GM19351 (cell line): ENCODE results near the gene KIRREL2.
"Not testable (repeated sequence)": the region's sequence is repeated elsewhere in the genome, so short reads cannot be mapped to it uniquely, and the experiment has no call there.

Experiments
- ATAC-seq: cut with Tn5 transposase; IDR thresholded peaks from one replicate; pipeline ENCODE4 v1.9.1; 2021; ENCODE audit warnings: mild to moderate bottlenecking, moderate library complexity; ENCODE audit not compliant: unreplicated experiment

The KIRREL2 gene

DNA sequence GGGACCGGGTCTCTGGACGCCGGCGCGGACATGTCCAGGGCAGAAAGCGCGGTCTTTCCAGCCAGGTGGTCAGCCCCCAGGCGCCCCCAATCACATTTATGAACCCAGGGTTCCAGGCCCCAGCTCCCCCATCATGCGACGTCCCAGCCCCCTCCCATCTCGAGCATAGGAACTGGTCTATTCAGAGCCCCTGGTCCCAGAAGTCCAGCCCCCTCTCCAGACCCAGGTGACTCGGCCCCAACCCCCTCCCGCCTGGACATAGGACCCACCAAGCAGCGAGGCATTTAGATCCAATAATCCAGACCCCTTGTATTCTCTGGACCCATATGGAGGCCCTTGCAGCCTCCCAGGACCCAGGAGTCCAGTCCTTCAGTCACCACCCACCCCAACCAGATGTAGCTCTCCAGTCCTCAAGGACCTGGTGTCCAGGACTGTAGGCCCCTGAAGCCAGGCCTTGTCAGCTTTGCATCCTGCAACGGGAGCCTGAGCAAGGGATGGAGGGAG is 12.2 kb downstream of the KIRREL2 start:
- ATAC-seq: no peak

DNA sequence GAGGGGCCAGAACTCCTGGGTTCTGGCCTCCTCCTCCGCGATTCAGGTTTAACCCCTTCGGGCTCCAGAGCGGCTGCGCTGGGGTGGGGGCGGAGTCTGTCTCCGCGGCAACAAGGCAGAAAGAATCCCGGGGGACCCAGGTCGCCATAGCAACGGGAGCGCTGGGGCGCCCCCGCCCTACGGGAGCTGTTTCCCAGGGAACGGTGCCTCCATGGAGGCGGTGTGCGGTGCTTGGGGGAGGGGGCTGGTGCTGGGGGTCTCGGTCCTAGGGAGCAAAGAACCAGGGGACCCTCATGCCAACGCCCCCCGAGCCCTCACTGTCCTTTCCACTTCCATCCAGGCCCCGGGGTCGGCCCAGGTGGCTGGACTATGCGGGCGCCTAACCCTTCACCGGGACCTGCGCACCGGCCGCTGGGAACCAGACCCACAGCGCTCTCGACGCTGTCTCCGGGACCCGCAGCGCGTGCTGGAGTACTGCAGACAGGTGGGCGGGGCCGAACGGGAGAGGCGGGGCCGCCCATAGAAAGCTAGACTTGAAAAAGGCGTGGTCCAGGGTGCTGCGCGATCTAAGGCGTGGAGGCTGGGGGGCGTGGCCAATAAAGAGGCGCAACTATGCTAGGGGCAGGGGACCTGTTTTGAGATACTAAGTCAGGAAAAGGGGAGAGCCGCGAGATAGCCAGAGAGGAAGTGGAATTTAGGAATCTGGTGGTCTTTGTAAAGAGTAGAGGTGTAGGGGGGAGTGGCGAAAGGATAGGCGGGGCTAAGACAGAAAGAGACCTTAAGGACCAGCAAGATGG is 12.8 kb downstream of the KIRREL2 start:
- peak; percentile 73 for ATAC-seq

DNA sequence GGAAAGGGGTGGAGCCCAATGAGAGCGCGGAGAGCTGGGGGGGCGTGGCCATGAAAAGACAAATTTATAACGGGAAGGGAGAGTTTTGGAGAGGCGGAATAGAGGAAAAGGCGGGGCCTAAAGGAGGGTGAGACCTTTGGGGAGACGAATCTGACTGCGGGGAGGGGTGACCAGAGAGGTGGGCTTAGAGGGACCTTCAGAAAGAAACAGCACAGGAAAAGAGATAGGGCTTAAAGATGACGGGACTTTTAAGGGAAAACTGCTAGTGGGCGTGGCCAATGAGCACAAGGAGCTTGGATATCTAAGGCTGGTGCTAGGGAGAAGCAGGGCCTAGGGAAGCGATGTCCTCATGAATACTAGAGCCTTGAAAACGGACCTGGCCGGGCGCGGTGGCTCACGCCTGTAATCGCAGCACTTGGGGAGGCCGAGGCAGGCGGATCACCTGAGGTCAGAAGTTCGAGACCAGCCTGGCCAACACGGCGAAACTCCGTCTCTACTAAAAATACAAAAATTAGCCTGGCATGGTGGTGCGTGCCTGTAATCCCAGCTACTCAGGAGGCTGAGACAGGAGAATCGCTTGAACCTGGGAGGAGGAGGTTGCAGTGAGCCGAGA is 13.5 kb downstream of the KIRREL2 start:
- not testable (repeated sequence) for ATAC-seq

DNA sequence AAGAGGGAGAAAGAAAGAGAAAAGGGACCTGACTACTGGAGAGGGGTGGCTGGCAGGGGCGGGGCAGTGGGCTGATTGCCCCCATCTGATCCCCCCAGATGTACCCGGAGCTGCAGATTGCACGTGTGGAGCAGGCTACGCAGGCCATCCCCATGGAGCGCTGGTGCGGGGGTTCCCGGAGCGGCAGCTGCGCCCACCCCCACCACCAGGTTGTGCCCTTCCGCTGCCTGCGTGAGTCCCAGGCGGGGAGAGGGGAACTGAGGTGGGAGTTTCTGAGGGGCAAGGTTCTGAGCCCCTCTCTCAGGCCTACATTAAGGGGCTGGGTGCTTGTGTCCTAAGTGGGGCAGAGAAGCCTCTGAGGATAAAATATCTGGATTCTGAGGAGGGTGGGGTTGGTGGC is 14.1 kb downstream of the KIRREL2 start:
- ATAC-seq: no peak

DNA sequence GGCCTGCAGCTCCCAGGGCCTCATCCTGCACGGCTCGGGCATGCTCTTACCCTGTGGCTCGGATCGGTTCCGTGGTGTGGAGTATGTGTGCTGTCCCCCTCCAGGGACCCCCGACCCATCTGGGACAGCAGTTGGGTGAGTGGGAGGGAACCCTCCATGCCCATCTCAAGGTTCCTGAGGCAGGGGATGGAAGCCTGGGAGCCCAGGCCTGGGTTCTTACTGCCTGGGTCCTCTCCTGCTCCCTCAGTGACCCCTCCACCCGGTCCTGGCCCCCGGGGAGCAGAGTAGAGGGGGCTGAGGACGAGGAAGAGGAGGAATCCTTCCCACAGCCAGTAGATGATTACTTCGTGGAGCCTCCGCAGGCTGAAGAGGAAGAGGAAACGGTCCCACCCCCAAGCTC is 14.9 kb downstream of the KIRREL2 start:
- ATAC-seq: no peak

DNA sequence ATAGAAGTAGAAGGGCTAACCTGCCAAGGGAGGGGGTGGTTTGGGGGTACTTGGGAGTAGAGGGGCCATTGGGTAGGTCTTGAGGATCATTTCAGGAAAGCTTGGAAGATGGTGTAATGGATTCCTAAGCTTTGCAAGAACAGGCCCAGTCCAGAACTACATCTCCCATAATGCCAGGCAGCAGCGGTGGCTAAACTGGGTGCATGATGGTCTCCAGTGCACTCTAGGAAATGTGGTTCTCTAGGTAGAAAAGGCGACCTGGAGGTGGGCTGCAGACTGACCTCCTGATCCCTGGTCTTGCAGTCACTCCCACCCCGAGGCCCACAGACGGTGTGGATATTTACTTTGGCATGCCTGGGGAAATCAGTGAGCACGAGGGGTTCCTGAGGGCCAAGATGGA is 15.5 kb downstream of the KIRREL2 start:
- no peak for ATAC-seq

DNA sequence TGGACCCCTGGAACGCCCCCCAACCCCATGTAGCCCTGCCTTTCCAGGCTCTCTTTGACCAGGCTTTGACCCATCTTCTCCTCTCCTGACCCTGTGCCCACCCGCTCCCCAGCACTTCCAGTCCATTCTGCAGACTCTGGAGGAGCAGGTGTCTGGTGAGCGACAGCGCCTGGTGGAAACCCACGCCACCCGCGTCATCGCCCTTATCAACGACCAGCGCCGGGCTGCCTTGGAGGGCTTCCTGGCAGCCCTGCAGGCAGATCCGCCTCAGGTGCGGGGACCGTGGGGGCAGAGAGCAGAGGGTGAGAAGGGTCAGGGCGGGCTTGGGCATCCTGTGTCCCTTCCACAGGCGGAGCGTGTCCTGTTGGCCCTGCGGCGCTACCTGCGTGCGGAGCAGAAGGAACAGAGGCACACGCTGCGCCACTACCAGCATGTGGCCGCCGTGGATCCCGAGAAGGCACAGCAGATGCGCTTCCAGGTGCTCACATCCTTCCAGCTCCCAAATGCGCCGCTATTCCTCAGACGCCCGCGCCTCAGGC is 17.8 kb downstream of the KIRREL2 start:
- no peak for ATAC-seq

DNA sequence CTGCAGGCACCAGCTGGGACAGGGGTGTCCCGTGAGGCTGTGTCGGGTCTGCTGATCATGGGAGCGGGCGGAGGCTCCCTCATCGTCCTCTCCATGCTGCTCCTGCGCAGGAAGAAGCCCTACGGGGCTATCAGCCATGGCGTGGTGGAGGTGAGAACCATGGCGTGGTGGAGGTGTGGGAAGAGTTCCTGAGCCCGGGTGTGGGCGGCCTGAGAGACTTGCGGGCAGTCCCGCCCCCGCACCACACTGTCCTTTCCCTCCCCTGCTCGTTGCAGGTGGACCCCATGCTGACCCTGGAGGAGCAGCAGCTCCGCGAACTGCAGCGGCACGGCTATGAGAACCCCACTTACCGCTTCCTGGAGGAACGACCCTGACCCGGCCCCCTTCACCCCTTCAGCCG is 22.4 kb downstream of the KIRREL2 start:
- no peak for ATAC-seq

DNA sequence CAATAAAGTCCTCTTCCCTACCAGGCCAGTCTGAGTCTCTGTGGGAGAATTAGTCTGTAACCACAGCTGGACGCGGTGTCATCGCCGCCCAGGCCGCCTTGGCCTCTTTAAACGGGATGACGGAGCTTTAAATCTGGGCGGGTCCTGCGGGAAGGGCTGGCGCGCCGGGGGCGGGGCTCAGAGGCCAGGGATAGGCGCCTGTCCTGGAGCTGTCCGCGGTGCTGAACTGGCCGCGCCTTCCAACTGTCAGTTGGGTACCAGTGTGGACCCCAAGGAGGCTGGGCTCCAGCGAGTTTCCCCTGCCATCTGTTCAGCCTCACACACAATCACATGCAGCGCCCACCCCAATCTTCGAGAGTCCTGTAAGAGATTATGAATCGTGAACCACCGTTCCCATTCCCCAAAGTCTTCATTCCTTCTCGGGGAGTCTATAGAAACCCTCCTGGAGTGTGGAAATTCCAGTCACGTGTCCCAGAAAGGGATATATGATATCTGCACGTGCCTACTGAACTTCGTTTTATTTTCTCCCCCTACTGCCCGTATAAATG is 23.1 kb downstream of the KIRREL2 start:
- no peak for ATAC-seq

DNA sequence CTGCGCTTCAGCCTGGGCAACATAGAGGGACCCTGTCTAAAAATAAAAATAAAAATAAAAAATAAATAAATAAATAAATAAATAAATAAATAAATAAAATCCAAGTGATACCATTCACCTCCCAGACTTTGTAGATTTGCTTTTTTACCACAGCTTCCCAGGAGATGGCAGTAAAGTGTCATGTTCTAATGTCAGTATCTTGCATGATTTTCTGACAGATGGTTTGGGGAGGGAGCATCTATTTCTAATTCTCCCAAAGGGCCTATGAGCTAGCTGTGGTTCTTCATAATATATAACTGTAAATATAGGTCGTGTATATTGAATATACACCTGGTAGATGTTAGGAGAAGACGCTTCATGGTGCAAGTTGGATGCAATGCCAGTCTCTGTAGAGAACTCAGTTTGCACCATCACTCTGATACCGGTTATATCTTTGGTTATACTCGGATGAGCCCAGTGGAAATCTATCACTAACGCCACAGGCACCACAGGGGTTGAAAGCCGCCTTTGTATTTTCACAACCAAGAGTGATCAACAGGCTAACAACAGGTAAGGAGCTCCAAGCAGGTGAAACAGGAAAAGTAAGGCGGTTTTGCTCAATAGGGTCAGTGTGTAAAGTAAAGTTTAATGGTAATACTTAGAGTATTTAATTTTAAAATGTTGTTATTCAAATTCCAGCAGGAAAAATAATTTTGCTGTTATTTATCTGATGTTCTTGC is 25.6 kb downstream of the KIRREL2 start:
- ATAC-seq: no peak

DNA sequence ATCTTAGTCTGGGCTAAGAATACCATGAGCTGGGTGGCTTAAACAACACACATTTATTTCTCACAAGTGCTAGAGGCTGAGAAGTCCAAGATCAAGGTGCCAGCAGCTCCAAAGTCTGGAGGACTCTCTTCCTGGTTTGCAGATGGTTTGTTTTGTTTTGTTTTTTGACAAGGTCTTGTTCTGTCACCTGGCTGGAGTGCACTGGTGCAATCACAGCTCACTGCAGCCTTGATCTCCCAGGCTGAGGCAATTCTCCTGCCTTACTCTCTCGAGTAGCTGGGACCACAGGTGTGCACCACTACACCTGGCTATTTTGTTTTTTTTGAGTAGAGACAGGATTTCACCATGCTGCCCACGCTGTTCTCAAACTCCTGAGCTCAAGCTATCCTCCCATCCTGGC is 27.2 kb downstream of the KIRREL2 start:
- ATAC-seq: no peak

DNA sequence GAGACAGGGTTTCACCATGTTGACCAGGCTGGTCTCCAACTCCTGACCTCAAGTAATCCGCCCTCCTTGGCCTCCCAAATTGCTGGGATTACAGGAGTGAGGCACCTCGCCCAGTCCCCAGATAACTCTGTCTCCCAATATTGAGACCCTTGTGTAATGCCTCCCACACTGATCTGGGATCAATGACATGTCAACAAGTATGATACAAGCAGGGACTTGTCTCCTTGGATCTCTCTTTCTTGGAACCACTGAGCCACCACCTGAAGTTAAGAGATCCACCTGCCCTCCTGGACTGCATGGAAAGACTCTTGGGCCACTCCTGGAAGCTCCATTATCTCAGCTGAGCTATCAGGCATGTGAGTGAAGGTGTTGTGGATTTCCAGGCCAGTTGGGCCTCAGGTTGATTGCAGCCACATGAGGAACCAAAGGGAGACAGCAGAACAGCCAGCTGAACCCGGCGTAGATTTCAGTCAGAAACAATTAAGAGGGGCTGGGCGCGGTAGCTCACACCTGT is 28.6 kb downstream of the KIRREL2 start:
- ATAC-seq: no peak

DNA sequence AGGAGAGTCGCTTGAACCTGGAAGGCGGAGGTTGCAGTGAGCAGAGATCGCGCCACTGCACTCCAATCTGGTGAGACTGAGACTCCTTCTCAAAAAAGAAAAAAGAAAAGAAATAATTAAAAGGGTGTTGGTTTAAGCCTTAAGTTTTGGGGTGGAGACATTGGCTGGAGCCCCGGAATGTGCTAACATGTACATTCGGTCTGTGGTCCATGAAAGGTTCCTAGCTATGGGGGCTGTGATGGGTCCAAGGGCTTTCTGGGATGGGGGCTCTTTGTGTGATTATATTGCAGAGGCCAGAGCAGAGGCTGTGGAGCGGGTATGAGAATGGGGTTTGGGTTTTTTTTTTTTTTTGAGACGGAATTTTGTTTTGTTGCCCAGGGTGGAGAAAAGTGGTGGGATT is 29.2 kb downstream of the KIRREL2 start:
- no peak for ATAC-seq

DNA sequence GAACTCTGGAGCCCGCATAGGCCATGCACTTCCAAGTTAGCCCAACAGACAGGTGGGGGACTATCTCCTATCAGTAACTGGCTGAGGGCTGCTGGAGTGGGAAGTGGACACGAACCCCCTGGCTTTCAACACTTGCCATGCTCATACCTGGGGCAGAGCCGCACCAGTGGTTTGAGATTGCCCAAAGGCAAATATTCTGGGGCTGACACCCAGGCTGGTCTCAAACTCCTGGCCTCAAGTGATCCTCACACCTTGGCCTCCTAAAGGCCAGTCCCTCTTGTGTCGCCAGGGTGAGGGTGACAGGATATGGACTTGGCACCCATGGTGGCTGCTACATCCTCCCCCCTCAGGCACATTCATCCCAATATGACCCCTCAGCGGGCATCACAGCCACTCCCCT is 30.5 kb downstream of the KIRREL2 start:
- no peak for ATAC-seq

DNA sequence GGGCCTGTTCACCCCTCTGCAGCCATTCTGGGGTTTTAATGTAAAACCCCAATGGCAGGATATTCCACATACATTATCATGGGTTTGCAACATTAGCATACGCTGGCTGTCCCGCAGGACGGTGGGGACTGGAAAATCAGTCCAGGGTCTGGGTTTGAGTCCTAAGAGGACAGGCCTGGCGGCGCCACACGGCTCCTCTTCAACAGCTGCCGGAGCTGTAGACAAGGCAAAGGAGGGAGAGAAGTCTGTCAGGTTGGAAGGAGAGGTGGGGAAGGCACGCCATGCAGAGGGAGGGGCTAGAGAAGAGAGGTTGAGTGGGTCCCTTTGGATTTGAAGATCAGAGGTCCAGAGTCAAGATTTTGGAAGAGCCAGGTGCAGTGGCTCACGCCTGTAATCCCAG is 31.7 kb downstream of the KIRREL2 start:
- ATAC-seq: no peak

DNA sequence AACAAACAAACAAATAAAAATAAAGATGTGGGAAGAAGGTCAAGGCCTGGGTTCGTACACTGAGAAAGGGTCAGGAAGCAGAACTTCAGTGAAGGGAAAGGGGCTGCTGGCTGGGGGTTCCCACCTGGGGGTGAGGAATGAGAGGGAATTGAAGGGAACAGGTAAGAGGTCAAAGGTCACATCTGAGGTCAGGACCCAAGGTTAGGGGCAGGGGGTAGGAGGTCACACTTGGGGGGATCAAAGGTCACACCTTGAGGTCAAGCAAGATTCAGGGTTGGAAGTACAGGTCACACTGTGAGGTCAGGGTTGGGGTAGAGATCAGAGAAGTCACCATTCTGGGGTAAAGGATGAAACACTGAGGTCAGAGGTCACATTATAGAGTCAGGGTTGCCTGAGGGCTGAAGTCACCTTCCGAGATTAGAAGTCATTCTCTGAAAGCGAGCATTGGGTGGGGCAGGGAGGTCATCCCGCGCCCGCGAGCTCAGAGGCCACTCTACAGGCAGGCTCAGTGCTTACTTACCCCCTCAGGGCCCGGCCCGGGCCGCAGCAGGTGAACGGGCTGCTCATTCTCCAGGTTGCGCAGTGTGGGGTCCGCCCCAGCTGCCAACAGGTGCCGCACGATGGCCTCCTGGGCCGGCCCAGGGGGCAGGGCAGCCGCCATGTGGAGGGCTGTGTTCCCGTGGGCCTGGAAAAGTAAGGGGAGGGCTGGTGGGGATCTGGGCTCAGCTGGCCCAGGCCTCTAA is 32.8 kb downstream of the KIRREL2 start:
- ATAC-seq: no peak

DNA sequence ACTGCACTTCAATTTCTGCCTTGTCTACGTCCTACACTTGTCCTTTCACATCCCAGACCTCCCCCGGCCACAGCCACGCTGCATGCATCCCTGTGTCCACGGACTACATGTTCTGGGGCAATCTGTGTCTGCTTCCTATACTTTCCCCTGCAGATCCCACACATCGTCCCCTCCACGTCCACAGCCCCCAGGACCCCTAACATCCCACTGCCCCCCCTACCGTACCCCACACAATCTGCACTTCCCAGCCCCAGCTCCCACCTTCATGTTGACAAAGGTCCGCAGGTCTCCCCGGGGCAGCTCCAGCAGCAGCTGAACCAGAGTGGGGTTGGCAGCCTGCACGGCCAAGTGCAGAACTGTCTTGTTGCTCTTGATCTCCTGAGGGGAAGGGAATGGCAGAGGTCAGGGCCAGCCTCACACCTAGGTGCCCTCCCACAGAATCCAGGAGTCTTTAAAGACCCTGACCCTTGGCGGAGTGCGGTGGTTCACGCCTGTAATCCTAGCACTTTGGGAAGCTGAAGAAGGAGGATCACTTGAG is 33.5 kb downstream of the KIRREL2 start:
- ATAC-seq: no peak

DNA sequence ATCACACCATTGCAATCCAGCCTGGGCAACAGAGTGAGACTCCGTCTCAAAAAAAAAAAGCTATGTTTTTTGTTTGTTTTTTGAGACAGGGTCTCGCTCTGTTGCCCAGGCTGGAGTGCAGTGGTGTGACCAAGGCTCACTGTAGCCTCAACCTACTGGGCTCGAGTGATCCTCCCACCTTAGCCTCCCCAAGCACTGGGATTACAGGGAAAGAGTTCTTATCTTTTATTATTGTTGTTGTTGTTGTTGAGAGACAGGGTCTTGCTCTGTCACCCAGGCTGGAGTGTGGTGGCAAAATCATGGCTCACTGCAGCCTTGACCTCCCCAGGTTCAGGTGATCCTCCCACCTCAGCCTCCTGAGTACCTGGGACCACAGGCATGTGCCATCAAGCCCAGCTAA is 35.1 kb downstream of the KIRREL2 start:
- not testable (repeated sequence) for ATAC-seq

DNA sequence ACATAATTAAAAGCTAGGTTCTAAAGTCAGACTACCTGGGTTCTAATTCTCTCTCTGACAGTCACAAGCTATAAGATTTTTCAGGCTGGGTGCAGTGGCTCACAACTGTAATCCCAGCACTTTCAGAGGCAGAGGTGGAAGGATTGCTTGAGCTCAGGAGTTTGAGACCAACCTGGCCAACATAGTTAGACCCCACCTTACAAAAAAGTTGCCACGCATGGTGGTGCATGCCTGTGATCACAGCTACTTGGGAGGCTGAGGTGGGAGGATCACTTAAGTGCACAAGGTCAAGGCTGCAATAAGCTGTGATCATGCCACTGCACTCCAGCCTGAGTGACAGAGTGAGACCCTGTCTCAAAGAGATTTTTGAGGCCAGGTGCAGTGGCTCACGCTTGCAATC is 37.6 kb downstream of the KIRREL2 start:
- ATAC-seq: no peak
